HL-60 (cell line): ENCODE data around the gene TGFB1.

ENCODE experiments used
- GABPA ChIP-seq: IDR thresholded peaks from 2 replicates; pipeline ENCODE4 v1.6.1; 2012; ENCODE audit warnings: low read depth
- POLR2AphosphoS5 ChIP-seq: IDR thresholded peaks from 2 replicates; pipeline ENCODE4 v1.6.1; 2012; ENCODE audit warnings: low read depth
- TF ChIP-seq, protein P1 (sequence below): IDR thresholded peaks from one replicate; pipeline ENCODE4 v1.5.1; 2011; ENCODE audit warnings: low read length, control low read depth, inconsistent platforms; ENCODE audit not compliant: insufficient read depth
- TF ChIP-seq, protein P2 (sequence below): IDR thresholded peaks from 2 replicates; pipeline ENCODE4 v1.6.1; 2012; ENCODE audit warnings: low read depth; ENCODE audit not compliant: insufficient replicate concordance

DNA sequence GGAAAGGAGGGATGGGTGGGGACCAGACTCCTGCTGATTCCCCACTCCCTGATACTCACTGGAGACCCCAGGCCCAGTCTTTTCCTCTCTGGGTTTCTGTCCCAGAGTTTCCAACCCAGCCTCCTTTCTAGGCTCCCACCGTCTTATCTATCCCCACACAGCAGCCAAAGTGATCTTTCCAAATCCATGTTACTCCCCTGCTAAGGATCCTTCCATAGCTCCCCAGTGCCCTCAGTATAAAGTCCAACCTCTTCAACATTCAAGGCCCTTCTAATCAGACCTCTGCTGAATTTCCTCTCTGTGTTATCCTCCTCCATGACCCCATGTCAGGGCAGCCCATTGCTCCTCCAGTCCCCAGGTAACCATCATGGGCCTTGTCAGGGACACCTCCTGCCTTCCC, 1.3 kb upstream of the TGFB1 start:
- TF ChIP-seq, protein P1, sequence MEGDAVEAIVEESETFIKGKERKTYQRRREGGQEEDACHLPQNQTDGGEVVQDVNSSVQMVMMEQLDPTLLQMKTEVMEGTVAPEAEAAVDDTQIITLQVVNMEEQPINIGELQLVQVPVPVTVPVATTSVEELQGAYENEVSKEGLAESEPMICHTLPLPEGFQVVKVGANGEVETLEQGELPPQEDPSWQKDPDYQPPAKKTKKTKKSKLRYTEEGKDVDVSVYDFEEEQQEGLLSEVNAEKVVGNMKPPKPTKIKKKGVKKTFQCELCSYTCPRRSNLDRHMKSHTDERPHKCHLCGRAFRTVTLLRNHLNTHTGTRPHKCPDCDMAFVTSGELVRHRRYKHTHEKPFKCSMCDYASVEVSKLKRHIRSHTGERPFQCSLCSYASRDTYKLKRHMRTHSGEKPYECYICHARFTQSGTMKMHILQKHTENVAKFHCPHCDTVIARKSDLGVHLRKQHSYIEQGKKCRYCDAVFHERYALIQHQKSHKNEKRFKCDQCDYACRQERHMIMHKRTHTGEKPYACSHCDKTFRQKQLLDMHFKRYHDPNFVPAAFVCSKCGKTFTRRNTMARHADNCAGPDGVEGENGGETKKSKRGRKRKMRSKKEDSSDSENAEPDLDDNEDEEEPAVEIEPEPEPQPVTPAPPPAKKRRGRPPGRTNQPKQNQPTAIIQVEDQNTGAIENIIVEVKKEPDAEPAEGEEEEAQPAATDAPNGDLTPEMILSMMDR = no peak
- TF ChIP-seq POLR2AphosphoS5 (no peak), GABPA (no peak)
- TF ChIP-seq, protein P2, sequence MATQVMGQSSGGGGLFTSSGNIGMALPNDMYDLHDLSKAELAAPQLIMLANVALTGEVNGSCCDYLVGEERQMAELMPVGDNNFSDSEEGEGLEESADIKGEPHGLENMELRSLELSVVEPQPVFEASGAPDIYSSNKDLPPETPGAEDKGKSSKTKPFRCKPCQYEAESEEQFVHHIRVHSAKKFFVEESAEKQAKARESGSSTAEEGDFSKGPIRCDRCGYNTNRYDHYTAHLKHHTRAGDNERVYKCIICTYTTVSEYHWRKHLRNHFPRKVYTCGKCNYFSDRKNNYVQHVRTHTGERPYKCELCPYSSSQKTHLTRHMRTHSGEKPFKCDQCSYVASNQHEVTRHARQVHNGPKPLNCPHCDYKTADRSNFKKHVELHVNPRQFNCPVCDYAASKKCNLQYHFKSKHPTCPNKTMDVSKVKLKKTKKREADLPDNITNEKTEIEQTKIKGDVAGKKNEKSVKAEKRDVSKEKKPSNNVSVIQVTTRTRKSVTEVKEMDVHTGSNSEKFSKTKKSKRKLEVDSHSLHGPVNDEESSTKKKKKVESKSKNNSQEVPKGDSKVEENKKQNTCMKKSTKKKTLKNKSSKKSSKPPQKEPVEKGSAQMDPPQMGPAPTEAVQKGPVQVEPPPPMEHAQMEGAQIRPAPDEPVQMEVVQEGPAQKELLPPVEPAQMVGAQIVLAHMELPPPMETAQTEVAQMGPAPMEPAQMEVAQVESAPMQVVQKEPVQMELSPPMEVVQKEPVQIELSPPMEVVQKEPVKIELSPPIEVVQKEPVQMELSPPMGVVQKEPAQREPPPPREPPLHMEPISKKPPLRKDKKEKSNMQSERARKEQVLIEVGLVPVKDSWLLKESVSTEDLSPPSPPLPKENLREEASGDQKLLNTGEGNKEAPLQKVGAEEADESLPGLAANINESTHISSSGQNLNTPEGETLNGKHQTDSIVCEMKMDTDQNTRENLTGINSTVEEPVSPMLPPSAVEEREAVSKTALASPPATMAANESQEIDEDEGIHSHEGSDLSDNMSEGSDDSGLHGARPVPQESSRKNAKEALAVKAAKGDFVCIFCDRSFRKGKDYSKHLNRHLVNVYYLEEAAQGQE = no peak
